GM12878 (cell line): Measurements from ENCODE around the gene DNAI4.

Experiments
- CTCF ChIP-seq, 3 experiments: IDR thresholded peaks in 2 of 3; conservative IDR thresholded peaks in 1 of 3; 2 replicates each; pipeline ENCODE4 v1.5.1; 2011; ENCODE audit warnings: low read depth in 3 of 3, low read length in 3 of 3, mild to moderate bottlenecking in 3 of 3, control low read depth in 2 of 3, moderate library complexity in 2 of 3, inconsistent platforms in 1 of 3, mixed read lengths in 1 of 3; ENCODE audit not compliant: control insufficient read depth in 2 of 3, insufficient read depth in 1 of 3; ENCODE audit errors: extremely low read depth in 1 of 3
- E2F8 ChIP-seq: fragments of 450-650 bp; IDR thresholded peaks from 2 replicates; pipeline ENCODE4 v1.6.1; 2018; ENCODE audit warnings: mild to moderate bottlenecking, low read depth, moderate library complexity; ENCODE audit not compliant: partially characterized antibody
- EP300 ChIP-seq, 2 experiments: fragments of 150-350 bp in 1 of 2; IDR thresholded peaks; 2 replicates each; pipeline ENCODE4 v1.6.1; 2011 to 2012; ENCODE audit warnings: low read depth in 2 of 2, low read length in 2 of 2, borderline replicate concordance in 1 of 2, improper control_type of control experiment in 1 of 2, inconsistent platforms in 1 of 2; ENCODE audit not compliant: control insufficient read depth in 1 of 2
- FOS ChIP-seq: IDR thresholded peaks from 3 replicates; pipeline ENCODE4 v1.6.1; 2011; ENCODE audit warnings: borderline replicate concordance; ENCODE audit not compliant: insufficient read length; ENCODE audit errors: extremely low read depth
- MEF2A ChIP-seq: IDR thresholded peaks from 2 replicates; pipeline ENCODE4 v1.6.1; 2011; ENCODE audit warnings: low read depth, mild to moderate bottlenecking, low read length, moderate library complexity; ENCODE audit not compliant: insufficient read depth
- POLR2AphosphoS5 ChIP-seq: IDR thresholded peaks from 2 replicates; pipeline ENCODE4 v1.6.1; 2011; ENCODE audit warnings: mild to moderate bottlenecking, low read length, inconsistent platforms
- RAD21 ChIP-seq: IDR thresholded peaks from 2 replicates; pipeline ENCODE4 v1.6.1; 2011; ENCODE audit warnings: mild to moderate bottlenecking, low read depth, low read length, moderate library complexity; ENCODE audit not compliant: insufficient read depth
- STAT1 ChIP-seq: fragments of 450-650 bp; conservative IDR thresholded peaks from 2 replicates; pipeline ENCODE4 v1.6.1; 2014; ENCODE audit warnings: antibody characterized with exemption, mild to moderate bottlenecking
- SUZ12 ChIP-seq: fragments of 200-600 bp; sonication (generic); IDR thresholded peaks from one replicate; pipeline ENCODE4 v1.6.1; 2018; ENCODE audit warnings: antibody characterized with exemption, mild to moderate bottlenecking; ENCODE audit not compliant: unreplicated experiment
- ZNF207 ChIP-seq: fragments of 450-650 bp; IDR thresholded peaks from 2 replicates; pipeline ENCODE4 v1.6.1; 2014; ENCODE audit warnings: antibody characterized with exemption, mild to moderate bottlenecking, borderline replicate concordance
- TF ChIP-seq, protein P1 (sequence below): IDR thresholded peaks from 2 replicates; pipeline ENCODE4 v1.6.1; 2011; ENCODE audit warnings: low read depth, low read length, improper control_type of control experiment, borderline replicate concordance

- TF ChIP-seq EP300 (IDR thresholded peaks at IDR 0.05; ENCODE audit: borderline replicate concordance in 1 of 2, control insufficient read depth in 1 of 2, low read depth in 2 of 2, low read length in 2 of 2) (no peak), SUZ12 (no peak), STAT1 (no peak), CTCF (IDR thresholded peaks at IDR 0.05 in 2 of 3, conservative IDR thresholded peaks at IDR 0.05 in 1 of 3; ENCODE audit: control insufficient read depth in 2 of 3, extremely low read depth in 1 of 3, insufficient read depth in 1 of 3, low read depth in 3 of 3, low read length in 3 of 3) (no peak), E2F8 (no peak), ZNF207 (no peak), MEF2A (no peak), FOS (no peak), RAD21 (no peak), POLR2AphosphoS5 (no peak)
- TF ChIP-seq, protein P1, sequence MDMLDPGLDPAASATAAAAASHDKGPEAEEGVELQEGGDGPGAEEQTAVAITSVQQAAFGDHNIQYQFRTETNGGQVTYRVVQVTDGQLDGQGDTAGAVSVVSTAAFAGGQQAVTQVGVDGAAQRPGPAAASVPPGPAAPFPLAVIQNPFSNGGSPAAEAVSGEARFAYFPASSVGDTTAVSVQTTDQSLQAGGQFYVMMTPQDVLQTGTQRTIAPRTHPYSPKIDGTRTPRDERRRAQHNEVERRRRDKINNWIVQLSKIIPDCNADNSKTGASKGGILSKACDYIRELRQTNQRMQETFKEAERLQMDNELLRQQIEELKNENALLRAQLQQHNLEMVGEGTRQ, result no peak
Observed at GRCh38 chr1:66773227-66773626, 151.4 kb downstream of the DNAI4 start.
